Stimulated activated naive CD8-positive, alpha-beta T cell treated with anti-CD3 and anti-CD28 coated beads, Interleukin-15, amount 100 ng/mL, for 72 hours (primary cell): ENCODE results near the gene ZEB2.

ENCODE experiments used
- ATAC-seq: fragments of 150-1000 bp; cut with Tn5 transposase; 2 replicates; pipeline ENCODE4 v1.10.0; 2021; ENCODE audit warnings: mild to moderate bottlenecking, moderate library complexity
- DNase-seq, 2 donors: peaks; one replicate each; pipeline ENCODE4 v3.0.0; 2021 to 2022
- H3K27ac Mint-ChIP-seq, 2 donors: one replicate each; pipeline ENCODE4 v1.8.0; 2022; ENCODE audit warnings: mild to moderate bottlenecking in 2 of 2, mixed read lengths in 2 of 2, moderate library complexity in 2 of 2
- H3K27me3 Mint-ChIP-seq: one replicate; pipeline ENCODE4 v1.8.0; 2022; ENCODE audit warnings: mixed read lengths
- H3K4me1 Mint-ChIP-seq: one replicate; pipeline ENCODE4 v1.8.0; 2022; ENCODE audit warnings: mild to moderate bottlenecking, mixed read lengths
- H3K4me3 Mint-ChIP-seq, 2 donors: one replicate each; pipeline ENCODE4 v1.8.0; 2022; ENCODE audit warnings: mild to moderate bottlenecking in 2 of 2, mixed read lengths in 2 of 2, moderate library complexity in 1 of 2
- H3K9me3 Mint-ChIP-seq, 2 donors: one replicate each; pipeline ENCODE4 v1.8.0; 2022; ENCODE audit warnings: mixed read lengths in 2 of 2

The ZEB2 gene

GRCh38 chr2:144544053-144544452, 24.1 kb upstream of the ZEB2 start:
- no peak overlapping the region for H3K4me3 Mint-ChIP-seq
- H3K27ac Mint-ChIP-seq: no peak overlapping the region
- ATAC-seq: no peak

GRCh38 chr2:144541396-144541795, 21.5 kb upstream of the ZEB2 start:
- H3K27me3 Mint-ChIP-seq: no peaks in the 10 kb centered on the region
- no peaks in the 10 kb centered on the region for H3K4me1 Mint-ChIP-seq
- no peak overlapping the region for H3K4me3 Mint-ChIP-seq
- DNase-seq (no peak), ATAC-seq (no peak)
- H3K27ac Mint-ChIP-seq: no peak overlapping the region
- H3K9me3 Mint-ChIP-seq: no peaks in the 10 kb centered on the region

More at GRCh38 chr2:144544053-144544452, 24.1 kb upstream of the ZEB2 start:
- Mint-ChIP-seq H3K27me3 (peaks cover 14% of the 10 kb centered on the region), H3K9me3 (no peaks in the 10 kb centered on the region), H3K4me1 (peaks cover 8% of the 10 kb centered on the region)
- no peak for DNase-seq

GRCh38 chr2:144539289-144539782, 19.4 kb upstream of the ZEB2 start:
- H3K9me3 Mint-ChIP-seq: no peaks in the 10 kb centered on the region
- DNase-seq (no peak), ATAC-seq (no peak)
- no peak overlapping the region for H3K27ac Mint-ChIP-seq
- no peaks in the 10 kb centered on the region for H3K4me1 Mint-ChIP-seq
- H3K27me3 Mint-ChIP-seq: peaks cover 6% of the 10 kb centered on the region
- no peak overlapping the region for H3K4me3 Mint-ChIP-seq

- H3K4me1 Mint-ChIP-seq: no peaks in the 10 kb centered on the region
- DNase-seq (no peak), ATAC-seq (no peak)
- no peaks in the 10 kb centered on the region for H3K9me3 Mint-ChIP-seq
- no peak overlapping the region for H3K27ac Mint-ChIP-seq
- peaks cover 46% of the 10 kb centered on the region for H3K27me3 Mint-ChIP-seq
- H3K4me3 Mint-ChIP-seq: no peak overlapping the region
These were observed 15.4 kb upstream of the ZEB2 start for GRCh38 chr2:144535300-144535699.

- peak overlapping the region in 1 of 2 donors; percentile 0 for H3K27ac Mint-ChIP-seq
- DNase-seq: no peak
- ATAC-seq: no peak
- no peaks in the 10 kb centered on the region for H3K9me3 Mint-ChIP-seq
- no peak overlapping the region for H3K4me3 Mint-ChIP-seq
- no peaks in the 10 kb centered on the region for H3K4me1 Mint-ChIP-seq
- H3K27me3 Mint-ChIP-seq: peaks cover 60% of the 10 kb centered on the region
These were observed 13.3 kb upstream of the ZEB2 start for GRCh38 chr2:144533221-144533620.

GRCh38 chr2:144530596-144530995, 10.7 kb upstream of the ZEB2 start:
- Mint-ChIP-seq H3K4me3 (no peak overlapping the region), H3K27ac (no peak overlapping the region), H3K4me1 (no peaks in the 10 kb centered on the region), H3K27me3 (peaks cover 64% of the 10 kb centered on the region), H3K9me3 (no peaks in the 10 kb centered on the region)
- DNase-seq (no peak), ATAC-seq (no peak)

GRCh38 chr2:144529841-144530240, 9.9 kb upstream of the ZEB2 start:
- Mint-ChIP-seq H3K4me3 (no peak overlapping the region), H3K9me3 (no peaks in the 10 kb centered on the region), H3K4me1 (peaks cover 2% of the 10 kb centered on the region), H3K27me3 (peaks cover 70% of the 10 kb centered on the region), H3K27ac (no peak overlapping the region)
- no peak for ATAC-seq
- no peak for DNase-seq

GRCh38 chr2:144528108-144528507, 8.2 kb upstream of the ZEB2 start:
- Mint-ChIP-seq H3K4me1 (peaks cover 12% of the 10 kb centered on the region), H3K27me3 (peaks cover 67% of the 10 kb centered on the region), H3K27ac (no peak overlapping the region), H3K4me3 (no peak overlapping the region), H3K9me3 (no peaks in the 10 kb centered on the region)
- DNase-seq: no peak
- ATAC-seq: no peak

GRCh38 chr2:144526831-144527230, 6.9 kb upstream of the ZEB2 start:
- Mint-ChIP-seq H3K4me3 (no peak overlapping the region), H3K27ac (no peak overlapping the region), H3K4me1 (peaks cover 24% of the 10 kb centered on the region), H3K9me3 (no peaks in the 10 kb centered on the region), H3K27me3 (peaks cover 67% of the 10 kb centered on the region)
- ATAC-seq (no peak), DNase-seq (no peak)

GRCh38 chr2:144524118-144525009, 4.4 kb upstream of the ZEB2 start:
- H3K27me3 Mint-ChIP-seq: peaks cover 46% of the 10 kb centered on the region

GRCh38 chr2:144523596-144524117, 3.7 kb upstream of the ZEB2 start:
- peaks cover 43% of the 10 kb centered on the region for H3K27me3 Mint-ChIP-seq
- ATAC-seq: peak; percentile 25
- H3K4me3 Mint-ChIP-seq: peak overlapping the region; percentile 84 to 88
- peaks cover 30% of the 10 kb centered on the region for H3K4me1 Mint-ChIP-seq
- peak overlapping the region in 1 of 2 donors; percentile 10 for H3K27ac Mint-ChIP-seq
- no peaks in the 10 kb centered on the region for H3K9me3 Mint-ChIP-seq
- DNase-seq: no peak

More at GRCh38 chr2:144524118-144525009, 4.4 kb upstream of the ZEB2 start:
- Mint-ChIP-seq H3K27ac (no peak overlapping the region), H3K9me3 (no peaks in the 10 kb centered on the region), H3K4me1 (peaks cover 30% of the 10 kb centered on the region), H3K4me3 (peak overlapping the region; percentile 84 to 88)
- DNase-seq: no peak
- peak; percentile 60 for ATAC-seq

- Mint-ChIP-seq H3K4me3 (peak overlapping the region; percentile 84 to 88), H3K4me1 (peaks cover 30% of the 10 kb centered on the region), H3K9me3 (no peaks in the 10 kb centered on the region), H3K27ac (no peak overlapping the region), H3K27me3 (peaks cover 37% of the 10 kb centered on the region)
- no peak for ATAC-seq
- no peak for DNase-seq
These were observed 3.1 kb upstream of the ZEB2 start for GRCh38 chr2:144522897-144523595.

- ATAC-seq (no peak), DNase-seq (no peak)
- no peak overlapping the region for H3K27ac Mint-ChIP-seq
- peaks cover 30% of the 10 kb centered on the region for H3K4me1 Mint-ChIP-seq
- H3K27me3 Mint-ChIP-seq: peaks cover 35% of the 10 kb centered on the region
- no peaks in the 10 kb centered on the region for H3K9me3 Mint-ChIP-seq
- H3K4me3 Mint-ChIP-seq: peak overlapping the region; percentile 84 to 88
These were observed 2.4 kb upstream of the ZEB2 start for GRCh38 chr2:144522176-144522896.

GRCh38 chr2:144521686-144522085, 1.8 kb upstream of the ZEB2 start:
- peaks cover 30% of the 10 kb centered on the region for H3K4me1 Mint-ChIP-seq
- ATAC-seq: no peak
- peaks cover 35% of the 10 kb centered on the region for H3K27me3 Mint-ChIP-seq
- no peak for DNase-seq
- H3K9me3 Mint-ChIP-seq: no peaks in the 10 kb centered on the region
- H3K27ac Mint-ChIP-seq: no peak overlapping the region
- H3K4me3 Mint-ChIP-seq: no peak overlapping the region

GRCh38 chr2:144520756-144521487, 1.0 kb upstream of the ZEB2 start:
- peaks cover 30% of the 10 kb centered on the region for H3K4me1 Mint-ChIP-seq
- no peak for DNase-seq
- no peak overlapping the region for H3K27ac Mint-ChIP-seq
- ATAC-seq: no peak
- H3K27me3 Mint-ChIP-seq: peaks cover 35% of the 10 kb centered on the region
- peak overlapping the region; percentile 41 to 52 for H3K4me3 Mint-ChIP-seq
- no peaks in the 10 kb centered on the region for H3K9me3 Mint-ChIP-seq
